ENCODE data around the gene GRK3. TPM values are rescaled to one million over a fixed set of nuclear protein-coding genes. Genes with fewer than 3 reads are reported as not detected.
"Not testable (repeated sequence)": the region's sequence is repeated elsewhere in the genome, so short reads cannot be mapped to it uniquely, and the experiment has no call there.

GRK3 gene
- total RNA-seq, 1 donor from 2014 or later: 7.1 TPM

DNA sequence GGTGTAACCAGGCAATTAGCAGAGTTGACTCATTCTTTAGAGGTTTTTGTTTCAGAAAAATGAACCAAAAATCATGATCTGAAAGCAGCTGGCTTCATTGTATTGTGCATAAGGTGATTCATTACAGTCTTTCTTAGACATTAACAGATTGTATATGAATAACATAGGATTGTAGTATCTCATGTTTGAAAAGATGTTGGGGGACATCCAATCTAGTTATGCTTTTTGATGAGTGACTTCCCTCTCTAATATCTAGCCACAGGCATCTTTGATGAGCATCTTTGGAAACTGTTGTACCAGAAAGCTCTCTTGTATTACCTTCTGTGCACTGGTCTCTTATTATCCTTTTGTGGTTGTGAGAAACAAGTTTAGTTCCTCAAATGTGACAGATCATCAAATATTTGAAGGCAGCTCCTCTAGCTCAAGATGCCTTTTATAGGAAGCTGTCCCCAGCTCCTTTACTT is 8.3 kb downstream of the GRK3 start:
- Mint-ChIP-seq H3K36me3 (ENCODE audit: low read depth, unreplicated experiment) (no peaks in the 10 kb centered on the region), H3K27ac (ENCODE audit: unreplicated experiment) (no peak overlapping the region), H3K9me3 (ENCODE audit: unreplicated experiment) (no peaks in the 10 kb centered on the region), H3K27me3 (ENCODE audit: unreplicated experiment) (no peaks in the 10 kb centered on the region), H3K4me3 (ENCODE audit: unreplicated experiment) (no peak overlapping the region), H3K4me1 (ENCODE audit: unreplicated experiment) (no peaks in the 10 kb centered on the region)
- TF ChIP-seq, protein P1, sequence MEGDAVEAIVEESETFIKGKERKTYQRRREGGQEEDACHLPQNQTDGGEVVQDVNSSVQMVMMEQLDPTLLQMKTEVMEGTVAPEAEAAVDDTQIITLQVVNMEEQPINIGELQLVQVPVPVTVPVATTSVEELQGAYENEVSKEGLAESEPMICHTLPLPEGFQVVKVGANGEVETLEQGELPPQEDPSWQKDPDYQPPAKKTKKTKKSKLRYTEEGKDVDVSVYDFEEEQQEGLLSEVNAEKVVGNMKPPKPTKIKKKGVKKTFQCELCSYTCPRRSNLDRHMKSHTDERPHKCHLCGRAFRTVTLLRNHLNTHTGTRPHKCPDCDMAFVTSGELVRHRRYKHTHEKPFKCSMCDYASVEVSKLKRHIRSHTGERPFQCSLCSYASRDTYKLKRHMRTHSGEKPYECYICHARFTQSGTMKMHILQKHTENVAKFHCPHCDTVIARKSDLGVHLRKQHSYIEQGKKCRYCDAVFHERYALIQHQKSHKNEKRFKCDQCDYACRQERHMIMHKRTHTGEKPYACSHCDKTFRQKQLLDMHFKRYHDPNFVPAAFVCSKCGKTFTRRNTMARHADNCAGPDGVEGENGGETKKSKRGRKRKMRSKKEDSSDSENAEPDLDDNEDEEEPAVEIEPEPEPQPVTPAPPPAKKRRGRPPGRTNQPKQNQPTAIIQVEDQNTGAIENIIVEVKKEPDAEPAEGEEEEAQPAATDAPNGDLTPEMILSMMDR (IDR thresholded peaks at IDR 0.05; ENCODE audit: unreplicated experiment): no peak
- DNase-seq (ENCODE audit: low spot score): no peak

DNA sequence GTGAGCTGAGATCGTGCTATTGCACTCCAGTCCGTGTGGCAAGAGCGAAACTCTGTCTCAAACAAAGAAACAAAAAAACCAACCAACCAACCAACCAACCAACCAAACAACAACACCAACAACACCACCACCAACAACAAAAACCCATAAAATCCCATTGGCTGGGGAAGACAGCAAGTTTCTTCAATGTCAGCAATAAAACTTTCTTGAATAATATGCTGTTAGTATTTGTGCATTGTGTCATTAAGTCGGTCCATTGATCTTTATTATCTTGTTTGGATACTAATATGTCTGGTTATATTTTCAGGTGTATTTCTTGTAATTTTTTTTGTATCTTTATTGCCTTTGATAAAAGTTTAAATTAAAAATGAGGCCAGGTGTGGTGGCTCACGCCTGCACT is 9.4 kb downstream of the GRK3 start:
- TF ChIP-seq, protein P1 (IDR thresholded peaks at IDR 0.05; ENCODE audit: unreplicated experiment): no peak
- Mint-ChIP-seq H3K4me1 (ENCODE audit: unreplicated experiment) (no peaks in the 10 kb centered on the region), H3K4me3 (ENCODE audit: unreplicated experiment) (no peak overlapping the region), H3K27ac (ENCODE audit: unreplicated experiment) (no peak overlapping the region), H3K27me3 (ENCODE audit: unreplicated experiment) (no peaks in the 10 kb centered on the region), H3K9me3 (ENCODE audit: unreplicated experiment) (no peaks in the 10 kb centered on the region), H3K36me3 (ENCODE audit: low read depth, unreplicated experiment) (peaks cover 9% of the 10 kb centered on the region)
- DNase-seq (ENCODE audit: low spot score): no peak

DNA sequence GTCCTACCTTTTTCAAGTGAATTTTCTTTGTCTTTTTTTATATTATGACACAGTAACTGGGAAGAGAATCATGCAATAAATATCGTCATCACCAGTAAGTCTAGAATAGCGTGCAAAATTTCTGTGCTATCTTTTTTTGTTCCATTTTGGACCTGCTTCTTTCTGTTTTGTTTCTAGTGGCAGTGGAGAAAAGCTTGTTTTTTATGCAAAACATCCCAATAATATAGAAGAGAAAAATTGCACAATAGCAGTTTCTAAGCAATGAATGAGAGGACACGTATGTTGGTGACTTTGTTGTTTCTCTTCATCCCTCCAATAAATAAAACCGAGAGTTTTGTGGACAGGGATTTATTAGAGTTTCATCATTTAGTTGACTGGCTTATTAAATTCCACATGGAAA is 10.3 kb downstream of the GRK3 start:
- Mint-ChIP-seq H3K4me1 (ENCODE audit: unreplicated experiment) (no peaks in the 10 kb centered on the region), H3K27me3 (ENCODE audit: unreplicated experiment) (no peaks in the 10 kb centered on the region), H3K4me3 (ENCODE audit: unreplicated experiment) (no peak overlapping the region), H3K36me3 (ENCODE audit: low read depth, unreplicated experiment) (peaks cover 9% of the 10 kb centered on the region), H3K9me3 (ENCODE audit: unreplicated experiment) (no peaks in the 10 kb centered on the region), H3K27ac (ENCODE audit: unreplicated experiment) (no peak overlapping the region)
- TF ChIP-seq, protein P1 (IDR thresholded peaks at IDR 0.05; ENCODE audit: unreplicated experiment): no peak
- DNase-seq (ENCODE audit: low spot score): no peak

DNA sequence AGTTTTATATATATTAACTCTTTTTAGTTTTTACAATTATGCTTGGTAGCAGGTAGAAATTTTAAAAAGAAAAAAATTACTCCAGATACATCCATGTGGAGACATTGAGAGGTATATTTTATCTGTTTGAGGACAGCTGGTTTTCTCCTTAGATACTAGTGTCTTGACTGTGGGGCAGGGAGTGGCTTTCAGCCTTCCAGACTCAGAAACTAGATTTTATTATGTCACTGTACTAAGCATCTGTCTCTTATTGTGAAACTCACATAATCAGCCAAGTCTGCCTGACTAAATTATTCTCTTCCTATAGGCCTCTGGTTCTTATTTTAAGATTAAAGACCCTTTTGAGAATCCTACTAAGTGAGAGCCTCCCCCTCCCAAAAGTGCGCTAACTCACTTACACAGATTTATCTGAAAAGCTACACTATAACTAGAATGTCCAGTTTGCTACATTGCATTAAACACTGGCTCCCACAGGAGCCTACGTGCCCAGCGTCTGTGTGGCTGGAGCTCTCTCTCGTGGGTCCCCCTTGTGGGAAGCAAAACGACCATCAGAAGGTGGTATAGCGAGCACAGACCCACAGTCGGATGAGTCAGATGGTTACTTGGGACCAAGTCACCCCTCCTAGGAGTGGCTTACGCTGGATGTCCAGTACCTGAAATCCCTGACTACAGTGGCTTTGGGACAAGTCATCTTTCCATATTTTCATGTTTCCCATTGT is 11.4 kb downstream of the GRK3 start:
- H3K27me3 Mint-ChIP-seq (ENCODE audit: unreplicated experiment); H3K36me3 Mint-ChIP-seq (ENCODE audit: low read depth, unreplicated experiment); H3K4me1 Mint-ChIP-seq (ENCODE audit: unreplicated experiment): not testable (repeated sequence)

DNA sequence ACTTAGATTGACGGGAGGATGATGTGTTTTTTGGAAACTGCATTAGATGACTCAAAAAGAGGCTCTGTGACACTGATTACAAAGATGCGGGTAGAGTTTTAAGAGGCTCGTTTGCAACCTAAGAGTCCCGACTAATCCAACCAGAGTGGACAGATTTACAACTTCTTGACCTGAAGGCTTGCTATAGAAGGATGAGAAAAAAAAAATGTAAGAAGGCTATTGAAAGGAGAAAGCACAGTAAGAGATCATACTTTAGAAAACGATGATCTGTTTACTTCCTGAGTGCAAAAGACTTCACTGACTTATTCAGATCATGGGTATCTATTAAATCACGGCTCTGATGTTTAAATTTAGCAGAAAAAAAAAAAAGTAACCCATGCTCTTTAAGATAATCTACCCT is 17.0 kb downstream of the GRK3 start:
- not testable (repeated sequence) for H3K27me3 Mint-ChIP-seq (ENCODE audit: unreplicated experiment); H3K9me3 Mint-ChIP-seq (ENCODE audit: unreplicated experiment); H3K27ac Mint-ChIP-seq (ENCODE audit: unreplicated experiment); H3K36me3 Mint-ChIP-seq (ENCODE audit: low read depth, unreplicated experiment); H3K4me1 Mint-ChIP-seq (ENCODE audit: unreplicated experiment); DNase-seq (ENCODE audit: low spot score); H3K4me3 Mint-ChIP-seq (ENCODE audit: unreplicated experiment)

More for the DNA sequence above, 11.4 kb downstream of the GRK3 start:
- DNase-seq (ENCODE audit: low spot score); H3K4me3 Mint-ChIP-seq (ENCODE audit: unreplicated experiment); H3K27ac Mint-ChIP-seq (ENCODE audit: unreplicated experiment); H3K9me3 Mint-ChIP-seq (ENCODE audit: unreplicated experiment): not testable (repeated sequence)

DNA sequence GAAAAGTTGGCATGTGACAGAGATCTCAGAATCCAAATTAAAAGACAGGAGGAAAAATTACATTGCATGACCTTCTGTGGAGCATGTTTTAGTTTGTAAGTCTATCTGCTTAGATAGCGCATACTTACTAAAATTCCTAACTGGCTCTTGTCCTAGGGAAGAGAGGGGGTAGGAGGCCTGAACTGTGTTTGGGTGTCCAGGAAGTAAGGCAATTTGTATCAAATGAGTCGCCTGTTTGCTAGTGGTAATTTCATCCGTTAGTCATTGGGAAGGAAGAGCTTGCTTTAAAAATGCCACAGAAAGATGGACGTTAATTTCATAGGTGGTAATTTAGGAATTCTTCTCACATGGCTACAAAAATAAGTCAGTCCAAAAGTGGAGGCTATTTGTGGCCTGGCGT is 18.5 kb downstream of the GRK3 start:
- no peak overlapping the region for H3K4me3 Mint-ChIP-seq (ENCODE audit: unreplicated experiment)
- no peak overlapping the region for H3K27ac Mint-ChIP-seq (ENCODE audit: unreplicated experiment)
- H3K36me3 Mint-ChIP-seq (ENCODE audit: low read depth, unreplicated experiment): peaks cover 8% of the 10 kb centered on the region
- no peak for DNase-seq (ENCODE audit: low spot score)
- H3K4me1 Mint-ChIP-seq (ENCODE audit: unreplicated experiment): peaks cover 4% of the 10 kb centered on the region
- H3K27me3 Mint-ChIP-seq (ENCODE audit: unreplicated experiment): no peaks in the 10 kb centered on the region
- TF ChIP-seq, protein P1 (IDR thresholded peaks at IDR 0.05; ENCODE audit: unreplicated experiment): no peak
- H3K9me3 Mint-ChIP-seq (ENCODE audit: unreplicated experiment): no peaks in the 10 kb centered on the region

DNA sequence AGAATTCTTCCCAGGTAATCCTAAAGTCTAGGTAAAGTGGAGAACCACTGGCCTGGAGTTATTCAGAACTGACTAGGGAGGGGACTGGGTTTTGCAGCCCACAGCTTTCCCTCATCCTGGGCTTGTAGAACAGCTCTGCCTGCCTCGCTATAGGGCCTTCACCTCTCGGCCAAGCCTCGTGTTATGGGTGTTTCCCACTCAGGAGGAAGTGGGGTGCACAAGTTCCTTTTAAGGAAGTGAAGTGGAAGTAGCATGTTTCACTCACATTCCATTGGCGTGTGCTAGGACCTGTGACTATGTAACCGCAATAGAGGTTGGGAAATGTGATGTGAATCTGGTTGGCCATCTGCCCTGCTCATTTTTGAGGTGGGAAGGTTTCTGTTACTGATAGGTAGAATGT is 20.5 kb downstream of the GRK3 start:
- H3K27ac Mint-ChIP-seq (ENCODE audit: unreplicated experiment); H3K4me1 Mint-ChIP-seq (ENCODE audit: unreplicated experiment); H3K36me3 Mint-ChIP-seq (ENCODE audit: low read depth, unreplicated experiment); H3K9me3 Mint-ChIP-seq (ENCODE audit: unreplicated experiment); H3K4me3 Mint-ChIP-seq (ENCODE audit: unreplicated experiment); DNase-seq (ENCODE audit: low spot score); H3K27me3 Mint-ChIP-seq (ENCODE audit: unreplicated experiment): not testable (repeated sequence)

DNA sequence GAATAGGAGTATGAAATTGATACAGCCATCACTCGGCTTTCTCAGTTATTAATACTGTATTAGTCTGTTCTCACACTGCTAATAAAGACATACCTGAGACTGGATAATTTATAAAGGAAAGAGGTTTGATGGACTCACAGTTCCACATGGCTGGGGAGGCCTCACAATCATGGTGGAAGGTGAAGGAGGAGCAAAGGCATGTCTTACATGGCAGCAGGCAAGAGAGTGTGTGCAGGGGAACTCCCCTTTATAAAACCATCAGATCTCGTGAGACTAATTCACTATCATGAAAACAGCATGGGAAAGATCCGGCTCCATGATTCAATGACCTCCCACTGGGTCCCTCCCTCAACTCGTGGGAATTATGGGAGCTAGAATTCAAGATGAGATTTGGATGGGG is 25.2 kb downstream of the GRK3 start:
- H3K4me3 Mint-ChIP-seq (ENCODE audit: unreplicated experiment); H3K4me1 Mint-ChIP-seq (ENCODE audit: unreplicated experiment); H3K9me3 Mint-ChIP-seq (ENCODE audit: unreplicated experiment); H3K27me3 Mint-ChIP-seq (ENCODE audit: unreplicated experiment); DNase-seq (ENCODE audit: low spot score); H3K27ac Mint-ChIP-seq (ENCODE audit: unreplicated experiment); H3K36me3 Mint-ChIP-seq (ENCODE audit: low read depth, unreplicated experiment): not testable (repeated sequence)

DNA sequence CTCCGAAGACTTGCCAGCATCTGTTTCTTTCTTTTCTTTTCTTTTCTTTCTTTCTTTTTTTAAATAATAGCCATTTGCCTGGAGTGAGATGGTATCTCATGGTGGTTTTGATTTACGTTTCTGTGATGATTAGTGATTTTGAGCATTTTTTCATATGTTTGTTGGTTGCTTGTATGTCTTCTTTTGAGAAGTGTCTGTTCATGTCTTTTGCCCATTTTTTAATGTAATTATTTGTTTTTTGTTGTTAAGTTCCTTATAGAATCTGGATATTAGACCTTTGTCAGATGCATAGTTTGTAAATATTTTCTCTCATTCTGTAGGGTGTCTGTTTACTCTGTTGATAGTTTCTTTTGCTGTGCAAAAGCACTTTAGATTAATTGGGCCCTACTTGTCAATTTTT is 28.8 kb downstream of the GRK3 start:
- not testable (repeated sequence) for H3K9me3 Mint-ChIP-seq (ENCODE audit: unreplicated experiment); H3K4me1 Mint-ChIP-seq (ENCODE audit: unreplicated experiment); H3K4me3 Mint-ChIP-seq (ENCODE audit: unreplicated experiment); H3K27me3 Mint-ChIP-seq (ENCODE audit: unreplicated experiment); DNase-seq (ENCODE audit: low spot score); H3K36me3 Mint-ChIP-seq (ENCODE audit: low read depth, unreplicated experiment); H3K27ac Mint-ChIP-seq (ENCODE audit: unreplicated experiment)

Measured in endothelial cell (in vitro differentiated cells).